ENCODE results near the gene OBSCN.

Gene OBSCN

GRCh38 chr1:228306275-228307217, 98.7 kb downstream of the OBSCN start:
- H3K4me3 ChIP-seq (replicated peaks; ENCODE audit: low read depth, low read length), result no peak overlapping the region
- no peak for TF ChIP-seq CTCF (IDR thresholded peaks at IDR 0.05; ENCODE audit: low read length, missing control alignments)
- DNase-seq (ENCODE audit: low read depth), result no peak

GRCh38 chr1:228307218-228308023, 99.6 kb downstream of the OBSCN start:
- DNase-seq (ENCODE audit: low read depth), result no peak

GRCh38 chr1:228308085-228308601, 100.3 kb downstream of the OBSCN start:
- no peak for DNase-seq (ENCODE audit: low read depth)
- no peak overlapping the region for H3K4me3 ChIP-seq (replicated peaks; ENCODE audit: low read depth, low read length)
- TF ChIP-seq CTCF (IDR thresholded peaks at IDR 0.05; ENCODE audit: low read length, missing control alignments), result no peak

More at GRCh38 chr1:228307218-228308023, 99.6 kb downstream of the OBSCN start:
- no peak for TF ChIP-seq CTCF (IDR thresholded peaks at IDR 0.05; ENCODE audit: low read length, missing control alignments)
- H3K4me3 ChIP-seq (replicated peaks; ENCODE audit: low read depth, low read length), result no peak overlapping the region

GRCh38 chr1:228308628-228309325, 100.9 kb downstream of the OBSCN start:
- no peak overlapping the region for H3K4me3 ChIP-seq (replicated peaks; ENCODE audit: low read depth, low read length)
- no peak for TF ChIP-seq CTCF (IDR thresholded peaks at IDR 0.05; ENCODE audit: low read length, missing control alignments)
- no peak for DNase-seq (ENCODE audit: low read depth)

- DNase-seq (ENCODE audit: low read depth), result no peak
- TF ChIP-seq CTCF (IDR thresholded peaks at IDR 0.05; ENCODE audit: low read length, missing control alignments), result no peak
- H3K4me3 ChIP-seq (replicated peaks; ENCODE audit: low read depth, low read length), result no peak overlapping the region
Measured at GRCh38 chr1:228309326-228310067, 101.7 kb downstream of the OBSCN start.
